ENCODE measurements around the gene REPS2. TPM values are rescaled to one million over a fixed set of nuclear protein-coding genes. Genes with fewer than 3 reads are reported as not detected.

Gene REPS2
- total and polyA plus RNA-seq, 7 experiments from 2014 or later, result 0.21 to 6.2 (median 1.9) TPM; not detected in 2

- ChIA-PET POLR2A (no interaction called here), CTCF (no interaction called here)
- Mint-ChIP-seq H3K4me3 (no peak overlapping the region), H3K36me3 (no peaks in the 10 kb centered on the region), H3K27me3 (no peaks in the 10 kb centered on the region), H3K27ac (no peak overlapping the region), H3K4me1 (no peaks in the 10 kb centered on the region), H3K9me3 (peaks cover 0 to 5% (median 0%) of the 10 kb centered on the region in 11 donors)
- intact Hi-C loops (cut with micrococcal nuclease), result no loop called here
- Histone ChIP-seq H3K36me3 (ENCODE audit: control insufficient read depth in 2 of 3, insufficient read depth in 3 of 3, low read length in 3 of 3) (no peaks in the 10 kb centered on the region), H3K4me1 (ENCODE audit: control insufficient read depth in 2 of 2, insufficient read depth in 2 of 2, low read length in 2 of 2) (no peaks in the 10 kb centered on the region), H3K4me3 (ENCODE audit: low read length) (no peak overlapping the region), H3K27ac (ENCODE audit: low read depth, low read length) (no peak overlapping the region), H3K9me3 (ENCODE audit: control insufficient read depth in 2 of 3, low read length in 3 of 3) (no peaks in the 10 kb centered on the region), H3K27me3 (ENCODE audit: control insufficient read depth in 2 of 2, insufficient read depth in 2 of 2, low read length in 2 of 2) (no peaks in the 10 kb centered on the region)
- DNase-seq (no peak), ATAC-seq (no peak)
Measured at GRCh38 chrX:16917120-16917519, 29.3 kb upstream of the REPS2 start.

DNA sequence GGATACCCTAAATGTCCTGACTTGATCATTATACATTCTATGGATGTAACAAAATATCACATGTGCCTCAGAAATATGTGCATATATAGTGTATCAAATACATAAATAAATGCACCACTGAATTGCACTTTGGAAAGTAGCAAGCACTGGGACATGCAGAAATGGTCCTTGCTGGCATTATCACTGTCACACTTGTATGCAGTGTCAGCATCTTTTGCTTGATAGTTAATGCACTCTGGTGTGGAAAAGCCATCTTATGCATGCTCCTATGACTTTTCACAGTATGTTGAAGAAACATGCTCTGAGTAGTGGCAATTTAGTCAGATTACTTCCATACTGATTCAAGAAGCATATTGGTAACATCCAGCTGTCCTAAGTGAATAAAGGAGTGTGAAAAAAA, 27.5 kb upstream of the REPS2 start:
- intact Hi-C loops (cut with micrococcal nuclease), result no loop called here
- CTCF ChIA-PET, result no interaction called here

DNA sequence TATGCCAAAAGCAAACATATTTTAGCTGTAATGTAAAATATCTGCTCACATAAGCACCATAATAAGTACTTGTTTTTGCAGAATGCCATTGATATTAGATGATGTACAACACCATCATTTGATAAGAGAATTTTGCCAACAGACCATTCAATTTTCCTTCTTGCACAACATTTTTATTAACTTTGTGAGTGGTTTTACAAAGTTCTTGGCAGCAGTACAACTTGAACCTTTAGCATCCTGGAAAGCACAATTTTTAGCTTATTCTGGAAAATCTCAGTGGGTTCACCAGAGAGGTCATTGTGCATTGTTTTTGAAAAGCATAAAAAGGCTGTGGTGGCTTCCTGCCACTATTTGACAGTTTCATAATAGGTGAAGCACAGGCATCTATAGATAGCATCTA, 26.4 kb upstream of the REPS2 start:
- no peaks in the 10 kb centered on the region for H3K27me3 ChIP-seq (ENCODE audit: control insufficient read depth in 2 of 2, insufficient read depth in 2 of 2, low read length in 2 of 2)
- no peak overlapping the region for H3K27ac ChIP-seq (ENCODE audit: low read depth, low read length)
- no peak for ATAC-seq
- H3K27me3 Mint-ChIP-seq, result no peaks in the 10 kb centered on the region
- H3K36me3 Mint-ChIP-seq, result no peaks in the 10 kb centered on the region
- no peaks in the 10 kb centered on the region for H3K4me1 ChIP-seq (ENCODE audit: control insufficient read depth in 2 of 2, insufficient read depth in 2 of 2, low read length in 2 of 2)
- intact Hi-C loops (cut with micrococcal nuclease), result no loop called here
- peaks cover 0 to 7% (median 0%) of the 10 kb centered on the region in 11 donors for H3K9me3 Mint-ChIP-seq
- H3K36me3 ChIP-seq (ENCODE audit: control insufficient read depth in 2 of 3, insufficient read depth in 3 of 3, low read length in 3 of 3), result no peaks in the 10 kb centered on the region
- CTCF ChIA-PET, result no interaction called here
- POLR2A ChIA-PET, result no interaction called here
- no peaks in the 10 kb centered on the region for H3K9me3 ChIP-seq (ENCODE audit: control insufficient read depth in 2 of 3, low read length in 3 of 3)
- H3K4me3 ChIP-seq (ENCODE audit: low read length), result no peak overlapping the region
- H3K27ac Mint-ChIP-seq, result no peak overlapping the region
- no peak overlapping the region for H3K4me3 Mint-ChIP-seq
- no peaks in the 10 kb centered on the region for H3K4me1 Mint-ChIP-seq
- no peak for DNase-seq

More for the DNA sequence above, 27.5 kb upstream of the REPS2 start:
- H3K36me3 ChIP-seq (ENCODE audit: control insufficient read depth in 2 of 3, insufficient read depth in 3 of 3, low read length in 3 of 3), result no peaks in the 10 kb centered on the region
- no peaks in the 10 kb centered on the region for H3K4me1 Mint-ChIP-seq
- no peak overlapping the region for H3K4me3 Mint-ChIP-seq
- H3K27ac Mint-ChIP-seq, result no peak overlapping the region
- no peaks in the 10 kb centered on the region for H3K4me1 ChIP-seq (ENCODE audit: control insufficient read depth in 2 of 2, insufficient read depth in 2 of 2, low read length in 2 of 2)
- H3K27ac ChIP-seq (ENCODE audit: low read depth, low read length), result no peak overlapping the region
- no peaks in the 10 kb centered on the region for H3K36me3 Mint-ChIP-seq
- no peaks in the 10 kb centered on the region for H3K27me3 ChIP-seq (ENCODE audit: control insufficient read depth in 2 of 2, insufficient read depth in 2 of 2, low read length in 2 of 2)
- no peak for DNase-seq
- H3K4me3 ChIP-seq (ENCODE audit: low read length), result no peak overlapping the region
- no peak for ATAC-seq
- no peaks in the 10 kb centered on the region for H3K27me3 Mint-ChIP-seq
- no peaks in the 10 kb centered on the region for H3K9me3 ChIP-seq (ENCODE audit: control insufficient read depth in 2 of 3, low read length in 3 of 3)
- POLR2A ChIA-PET, result no interaction called here
- peaks cover 0 to 5% (median 0%) of the 10 kb centered on the region in 11 donors for H3K9me3 Mint-ChIP-seq

DNA sequence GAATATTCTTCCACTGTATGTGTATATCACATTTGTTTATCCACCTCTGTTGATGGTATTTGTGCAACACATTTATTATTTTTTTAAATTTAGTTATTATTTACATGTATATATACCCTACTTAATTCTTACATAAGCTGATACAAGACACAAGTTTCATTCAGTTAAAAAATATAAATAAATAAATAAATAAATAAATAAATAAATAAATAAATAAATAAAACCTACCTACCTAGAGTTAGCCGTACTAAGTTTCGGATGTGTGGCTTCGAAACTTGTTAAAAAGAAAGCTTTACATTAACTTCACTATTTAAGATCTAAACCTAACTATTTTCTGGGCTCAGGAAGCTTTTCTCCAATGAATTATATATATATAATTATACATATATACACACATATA, 23.3 kb upstream of the REPS2 start:
- Mint-ChIP-seq H3K4me1 (no peaks in the 10 kb centered on the region), H3K9me3 (peaks cover 0 to 7% (median 0%) of the 10 kb centered on the region in 11 donors), H3K27ac (no peak overlapping the region), H3K36me3 (no peaks in the 10 kb centered on the region), H3K27me3 (no peaks in the 10 kb centered on the region), H3K4me3 (no peak overlapping the region)
- no peaks in the 10 kb centered on the region for H3K36me3 ChIP-seq (ENCODE audit: control insufficient read depth in 2 of 3, insufficient read depth in 3 of 3, low read length in 3 of 3)
- intact Hi-C loops (cut with micrococcal nuclease), result no loop called here
- no peak overlapping the region for H3K27ac ChIP-seq (ENCODE audit: low read depth, low read length)
- no peaks in the 10 kb centered on the region for H3K27me3 ChIP-seq (ENCODE audit: control insufficient read depth in 2 of 2, insufficient read depth in 2 of 2, low read length in 2 of 2)
- POLR2A ChIA-PET, result interaction anchor here (0.7 kb wide), 1 partner anchor 67 kb away, joined by 4 read pairs; no protein-coding TSS in a partner anchor
- no peaks in the 10 kb centered on the region for H3K4me1 ChIP-seq (ENCODE audit: control insufficient read depth in 2 of 2, insufficient read depth in 2 of 2, low read length in 2 of 2)
- CTCF ChIA-PET, result interaction anchor here (0.7 kb wide), 1 partner anchor 28 kb away, joined by 3 read pairs; no protein-coding TSS in a partner anchor
- H3K9me3 ChIP-seq (ENCODE audit: control insufficient read depth in 2 of 3, low read length in 3 of 3), result no peaks in the 10 kb centered on the region
- no peak overlapping the region for H3K4me3 ChIP-seq (ENCODE audit: low read length)
- no peak for DNase-seq
- ATAC-seq, result no peak

DNA sequence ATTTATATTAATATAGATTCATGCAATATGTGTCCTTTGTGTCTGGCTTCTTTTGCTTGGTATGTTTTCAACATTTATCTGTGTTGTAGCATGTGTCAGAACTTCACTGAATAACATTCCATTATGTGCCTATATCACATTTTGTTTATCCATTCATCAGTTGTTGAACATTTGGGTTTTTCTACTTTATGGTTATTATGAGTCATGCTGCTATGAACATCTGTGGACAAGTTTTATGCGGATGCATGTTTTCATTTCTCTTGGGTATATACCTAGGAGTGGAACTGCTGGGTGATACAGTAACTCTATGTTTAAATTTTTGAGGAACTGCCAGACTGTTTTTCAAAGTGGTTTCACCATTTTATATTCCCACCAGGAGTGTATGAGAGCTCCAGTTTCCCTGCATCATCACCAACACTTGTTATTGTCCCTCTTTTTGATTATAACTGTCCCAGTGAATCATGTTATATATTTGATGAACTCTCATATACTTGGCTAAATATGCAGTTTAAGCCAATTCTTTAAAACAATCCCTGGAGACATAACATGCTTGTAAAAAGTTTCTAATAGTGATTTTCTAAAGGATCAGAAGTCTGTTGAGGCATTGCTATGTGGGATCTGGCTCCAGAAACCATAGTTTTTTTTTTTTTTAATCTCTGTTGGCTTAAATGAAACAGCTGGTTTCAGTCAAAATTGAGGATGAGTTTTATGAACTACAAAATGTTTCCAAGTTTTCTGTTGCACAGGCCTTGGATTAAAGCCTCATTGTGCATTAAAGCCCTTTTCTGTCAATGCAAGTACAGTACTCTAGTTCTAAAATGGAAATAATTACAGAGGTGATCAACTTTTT, 21.6 kb upstream of the REPS2 start:
- H3K4me1 ChIP-seq (ENCODE audit: control insufficient read depth in 2 of 2, insufficient read depth in 2 of 2, low read length in 2 of 2), result no peaks in the 10 kb centered on the region
- Mint-ChIP-seq H3K4me1 (no peaks in the 10 kb centered on the region), H3K36me3 (no peaks in the 10 kb centered on the region), H3K9me3 (peaks cover 0 to 7% (median 0%) of the 10 kb centered on the region in 11 donors), H3K27ac (no peak overlapping the region), H3K27me3 (no peaks in the 10 kb centered on the region), H3K4me3 (no peak overlapping the region)
- no peaks in the 10 kb centered on the region for H3K9me3 ChIP-seq (ENCODE audit: control insufficient read depth in 2 of 3, low read length in 3 of 3)
- intact Hi-C loops (cut with micrococcal nuclease), result no loop called here
- ChIA-PET POLR2A (no interaction called here), CTCF (no interaction called here)
- H3K27ac ChIP-seq (ENCODE audit: low read depth, low read length), result no peak overlapping the region
- H3K36me3 ChIP-seq (ENCODE audit: control insufficient read depth in 2 of 3, insufficient read depth in 3 of 3, low read length in 3 of 3), result no peaks in the 10 kb centered on the region
- ATAC-seq (no peak), DNase-seq (no peak)
- H3K4me3 ChIP-seq (ENCODE audit: low read length), result no peak overlapping the region
- H3K27me3 ChIP-seq (ENCODE audit: control insufficient read depth in 2 of 2, insufficient read depth in 2 of 2, low read length in 2 of 2), result no peaks in the 10 kb centered on the region

DNA sequence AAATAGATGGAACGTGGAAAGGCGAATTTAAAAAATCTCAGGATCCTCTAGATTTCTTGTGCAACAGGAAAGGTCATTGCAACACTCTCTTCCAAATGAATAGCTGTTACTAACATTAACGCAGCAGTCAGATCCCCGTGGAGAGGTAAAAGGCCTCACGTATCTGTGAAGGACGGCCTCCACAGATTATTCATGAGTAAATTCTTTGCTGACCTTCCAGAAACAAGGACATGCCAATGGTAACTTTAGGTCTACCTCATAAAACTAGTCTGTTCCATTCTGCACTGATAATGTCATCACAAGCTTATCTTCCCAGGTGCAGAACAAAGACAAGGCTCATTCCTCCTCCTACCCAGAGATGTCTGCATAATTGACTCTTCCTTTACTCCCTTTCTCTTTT, 16.1 kb upstream of the REPS2 start:
- no peaks in the 10 kb centered on the region for H3K36me3 Mint-ChIP-seq
- no peak for ATAC-seq
- no peak overlapping the region for H3K4me3 Mint-ChIP-seq
- H3K27ac Mint-ChIP-seq, result no peak overlapping the region
- ChIA-PET POLR2A (no interaction called here), CTCF (no interaction called here)
- no peak overlapping the region for H3K27ac ChIP-seq (ENCODE audit: low read depth, low read length)
- H3K4me1 Mint-ChIP-seq, result no peaks in the 10 kb centered on the region
- H3K27me3 ChIP-seq (ENCODE audit: control insufficient read depth in 2 of 2, insufficient read depth in 2 of 2, low read length in 2 of 2), result no peaks in the 10 kb centered on the region
- H3K4me3 ChIP-seq (ENCODE audit: low read length), result no peak overlapping the region
- H3K4me1 ChIP-seq (ENCODE audit: control insufficient read depth in 2 of 2, insufficient read depth in 2 of 2, low read length in 2 of 2), result no peaks in the 10 kb centered on the region
- no peak for DNase-seq
- intact Hi-C loops (cut with micrococcal nuclease), result no loop called here
- peaks cover 0 to 3% (median 0%) of the 10 kb centered on the region in 11 donors for H3K9me3 Mint-ChIP-seq
- H3K27me3 Mint-ChIP-seq, result peaks cover 0 to 3% (median 0%) of the 10 kb centered on the region in 5 donors
- H3K36me3 ChIP-seq (ENCODE audit: control insufficient read depth in 2 of 3, insufficient read depth in 3 of 3, low read length in 3 of 3), result no peaks in the 10 kb centered on the region
- no peaks in the 10 kb centered on the region for H3K9me3 ChIP-seq (ENCODE audit: control insufficient read depth in 2 of 3, low read length in 3 of 3)

GRCh38 chrX:16931371-16931770, 15.1 kb upstream of the REPS2 start:
- Histone ChIP-seq H3K27me3 (ENCODE audit: control insufficient read depth in 2 of 2, insufficient read depth in 2 of 2, low read length in 2 of 2) (no peaks in the 10 kb centered on the region), H3K27ac (ENCODE audit: low read depth, low read length) (no peak overlapping the region), H3K4me3 (ENCODE audit: low read length) (no peak overlapping the region), H3K9me3 (ENCODE audit: control insufficient read depth in 2 of 3, low read length in 3 of 3) (no peaks in the 10 kb centered on the region), H3K36me3 (ENCODE audit: control insufficient read depth in 2 of 3, insufficient read depth in 3 of 3, low read length in 3 of 3) (no peaks in the 10 kb centered on the region), H3K4me1 (ENCODE audit: control insufficient read depth in 2 of 2, insufficient read depth in 2 of 2, low read length in 2 of 2) (no peaks in the 10 kb centered on the region)
- Mint-ChIP-seq H3K27ac (no peak overlapping the region), H3K27me3 (peaks cover 0 to 3% (median 0%) of the 10 kb centered on the region in 5 donors), H3K4me3 (no peak overlapping the region), H3K36me3 (no peaks in the 10 kb centered on the region), H3K4me1 (no peaks in the 10 kb centered on the region), H3K9me3 (peaks cover 0 to 3% (median 0%) of the 10 kb centered on the region in 11 donors)
- ChIA-PET CTCF (no interaction called here), POLR2A (no interaction called here)
- ATAC-seq, result no peak
- intact Hi-C loops (cut with micrococcal nuclease), result no loop called here
- DNase-seq, result no peak
